NOMO-1 (cell line): ENCODE data around the gene PEF1.
A peak's percentile ranks its signal among the peaks of the same experiment; 100 is the strongest.

Source experiments
- DNase-seq, 2 experiments: peaks; one replicate each; lab custom pipeline; 2025; ENCODE audit not compliant: unreplicated experiment in 2 of 2; lab: John Stamatoyannopoulos, UW

PEF1 gene

GRCh38 chr1:31617218-31617915 lies 27.3 kb downstream of the PEF1 start, which contains the start of gene HCRTR1:
Gene HCRTR1, plus strand, starts transcription at chr1:31617689. Its CDS starts 1,504 bp downstream, at chr1:31619193.
- no peak for DNase-seq

GRCh38 chr1:31615939-31616338 lies 28.7 kb downstream of the PEF1 start:
- DNase-seq, result no peak

- DNase-seq, result no peak
These were observed 29.3 kb downstream of the PEF1 start for GRCh38 chr1:31615414-31615813.

GRCh38 chr1:31614414-31615005 lies 30.2 kb downstream of the PEF1 start:
- DNase-seq, result no peak

GRCh38 chr1:31609514-31610118 lies 35.1 kb downstream of the PEF1 start:
- DNase-seq, result peak in 1 of 2 experiments; percentile 23

GRCh38 chr1:31607360-31607759 lies 37.3 kb downstream of the PEF1 start:
- DNase-seq, result no peak

GRCh38 chr1:31605908-31606427 lies 38.7 kb downstream of the PEF1 start:
- DNase-seq, result peak; percentile 85 to 94

GRCh38 chr1:31602081-31602480 lies 42.6 kb downstream of the PEF1 start:
- DNase-seq, result no peak

GRCh38 chr1:31600641-31601040 lies 44.0 kb downstream of the PEF1 start:
- DNase-seq, result no peak

GRCh38 chr1:31598980-31599379 lies 45.7 kb downstream of the PEF1 start:
- DNase-seq, result no peak

GRCh38 chr1:31596737-31597097 lies 48.0 kb downstream of the PEF1 start:
- no peak for DNase-seq

- DNase-seq, result no peak
These were observed 48.6 kb downstream of the PEF1 start for GRCh38 chr1:31595836-31596736.

GRCh38 chr1:31593770-31594632 lies 50.7 kb downstream of the PEF1 start:
- DNase-seq, result peak; percentile 31 to 64

GRCh38 chr1:31593136-31593665 lies 51.5 kb downstream of the PEF1 start:
- no peak for DNase-seq

GRCh38 chr1:31592132-31592531 lies 52.5 kb downstream of the PEF1 start:
- DNase-seq, result no peak

- DNase-seq, result no peak
These were observed 53.1 kb downstream of the PEF1 start for GRCh38 chr1:31591425-31592093.

GRCh38 chr1:31588751-31589515 lies 55.7 kb downstream of the PEF1 start:
- DNase-seq, result no peak

GRCh38 chr1:31587720-31588423 lies 56.8 kb downstream of the PEF1 start:
- DNase-seq, result peak; percentile 34 to 41
